ENCODE measurements around the gene PEF1.

Gene PEF1, protein sequence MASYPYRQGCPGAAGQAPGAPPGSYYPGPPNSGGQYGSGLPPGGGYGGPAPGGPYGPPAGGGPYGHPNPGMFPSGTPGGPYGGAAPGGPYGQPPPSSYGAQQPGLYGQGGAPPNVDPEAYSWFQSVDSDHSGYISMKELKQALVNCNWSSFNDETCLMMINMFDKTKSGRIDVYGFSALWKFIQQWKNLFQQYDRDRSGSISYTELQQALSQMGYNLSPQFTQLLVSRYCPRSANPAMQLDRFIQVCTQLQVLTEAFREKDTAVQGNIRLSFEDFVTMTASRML

DNA sequence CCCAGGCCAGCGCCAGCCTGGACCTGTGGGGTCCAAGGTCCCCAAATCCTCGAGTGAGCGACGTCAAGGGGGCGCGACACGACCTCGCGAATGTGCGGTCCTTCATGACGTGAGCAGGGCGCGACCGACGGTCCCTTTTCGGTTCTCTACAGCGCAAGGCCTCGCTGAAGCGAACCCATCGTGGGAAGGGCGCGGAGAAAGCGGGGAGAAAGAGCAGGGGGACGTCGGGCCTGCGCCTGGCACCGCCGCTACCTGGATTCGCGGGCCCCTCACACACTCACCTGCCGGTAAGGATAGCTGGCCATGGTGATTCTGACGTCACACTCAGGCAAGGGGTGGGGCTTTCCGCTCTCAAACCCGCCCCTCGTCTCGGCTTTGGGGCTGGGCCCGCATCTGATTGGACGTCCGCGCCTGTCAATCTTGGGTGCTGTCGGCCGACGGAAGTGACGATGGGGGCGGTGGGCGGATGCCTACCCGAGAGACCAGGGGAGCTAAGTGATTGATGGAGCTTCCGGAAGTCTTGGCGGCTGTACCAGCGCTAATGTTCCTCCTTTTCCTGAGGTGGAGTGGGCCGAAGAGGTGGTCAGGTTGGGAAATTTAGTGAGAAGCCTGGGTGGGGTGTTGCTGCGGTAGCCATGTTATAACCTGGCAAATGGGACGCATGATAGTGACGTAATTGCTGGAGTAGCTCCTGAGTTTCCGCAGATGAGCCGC is at the start of gene PEF1:
Gene PEF1 (minus strand): TSS at position 317 of the 714 bp plus-strand sequence. CDS start 12 bp downstream, at position 305.
- TF ChIP-seq, protein P1, sequence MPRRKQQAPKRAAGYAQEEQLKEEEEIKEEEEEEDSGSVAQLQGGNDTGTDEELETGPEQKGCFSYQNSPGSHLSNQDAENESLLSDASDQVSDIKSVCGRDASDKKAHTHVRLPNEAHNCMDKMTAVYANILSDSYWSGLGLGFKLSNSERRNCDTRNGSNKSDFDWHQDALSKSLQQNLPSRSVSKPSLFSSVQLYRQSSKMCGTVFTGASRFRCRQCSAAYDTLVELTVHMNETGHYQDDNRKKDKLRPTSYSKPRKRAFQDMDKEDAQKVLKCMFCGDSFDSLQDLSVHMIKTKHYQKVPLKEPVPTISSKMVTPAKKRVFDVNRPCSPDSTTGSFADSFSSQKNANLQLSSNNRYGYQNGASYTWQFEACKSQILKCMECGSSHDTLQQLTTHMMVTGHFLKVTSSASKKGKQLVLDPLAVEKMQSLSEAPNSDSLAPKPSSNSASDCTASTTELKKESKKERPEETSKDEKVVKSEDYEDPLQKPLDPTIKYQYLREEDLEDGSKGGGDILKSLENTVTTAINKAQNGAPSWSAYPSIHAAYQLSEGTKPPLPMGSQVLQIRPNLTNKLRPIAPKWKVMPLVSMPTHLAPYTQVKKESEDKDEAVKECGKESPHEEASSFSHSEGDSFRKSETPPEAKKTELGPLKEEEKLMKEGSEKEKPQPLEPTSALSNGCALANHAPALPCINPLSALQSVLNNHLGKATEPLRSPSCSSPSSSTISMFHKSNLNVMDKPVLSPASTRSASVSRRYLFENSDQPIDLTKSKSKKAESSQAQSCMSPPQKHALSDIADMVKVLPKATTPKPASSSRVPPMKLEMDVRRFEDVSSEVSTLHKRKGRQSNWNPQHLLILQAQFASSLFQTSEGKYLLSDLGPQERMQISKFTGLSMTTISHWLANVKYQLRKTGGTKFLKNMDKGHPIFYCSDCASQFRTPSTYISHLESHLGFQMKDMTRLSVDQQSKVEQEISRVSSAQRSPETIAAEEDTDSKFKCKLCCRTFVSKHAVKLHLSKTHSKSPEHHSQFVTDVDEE (CRISPR knock-in tag; IDR thresholded peaks at IDR 0.05): 0 out of 2 replicates have a peak, but pooled peaks have one; percentile 10
- no peak for TF ChIP-seq BACH2 (CRISPR knock-in tag; IDR thresholded peaks at IDR 0.05; ENCODE audit: borderline replicate concordance)
- TF ChIP-seq CSDC2 (CRISPR knock-in tag; IDR thresholded peaks at IDR 0.05): 0 out of 2 replicates have a peak, but pooled peaks have one; percentile 29
- ATAC-seq: peak; percentile 83

DNA sequence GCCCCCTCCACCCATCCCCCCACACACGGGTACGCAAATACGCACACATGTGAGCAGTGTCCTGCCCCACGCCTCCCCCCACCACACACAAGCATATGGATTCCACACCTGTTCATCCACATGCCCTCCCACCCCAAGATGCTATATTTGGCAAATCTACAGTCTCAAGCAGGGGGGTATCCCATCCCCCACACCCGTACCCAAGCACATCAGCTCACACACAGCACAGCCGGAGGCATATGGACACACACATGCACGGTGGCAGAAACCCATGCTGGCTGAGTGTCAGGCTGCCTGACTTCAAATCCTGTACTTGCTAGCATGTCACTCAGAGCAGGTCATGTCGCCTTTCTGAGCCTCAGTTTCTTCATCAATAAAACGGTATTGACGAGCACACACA is 48.6 kb upstream of the PEF1 start:
- TF ChIP-seq TCF4 (CRISPR knock-in tag; IDR thresholded peaks at IDR 0.05; ENCODE audit: borderline replicate concordance): no peak
- no peak for TF ChIP-seq ISL1 (CRISPR knock-in tag; IDR thresholded peaks at IDR 0.05)
- TF ChIP-seq OSR1 (CRISPR knock-in tag; IDR thresholded peaks at IDR 0.05): no peak
- no peak for TF ChIP-seq ARNTL (CRISPR knock-in tag; IDR thresholded peaks at IDR 0.05; ENCODE audit: borderline replicate concordance, low read depth)
- ATAC-seq: no peak

DNA sequence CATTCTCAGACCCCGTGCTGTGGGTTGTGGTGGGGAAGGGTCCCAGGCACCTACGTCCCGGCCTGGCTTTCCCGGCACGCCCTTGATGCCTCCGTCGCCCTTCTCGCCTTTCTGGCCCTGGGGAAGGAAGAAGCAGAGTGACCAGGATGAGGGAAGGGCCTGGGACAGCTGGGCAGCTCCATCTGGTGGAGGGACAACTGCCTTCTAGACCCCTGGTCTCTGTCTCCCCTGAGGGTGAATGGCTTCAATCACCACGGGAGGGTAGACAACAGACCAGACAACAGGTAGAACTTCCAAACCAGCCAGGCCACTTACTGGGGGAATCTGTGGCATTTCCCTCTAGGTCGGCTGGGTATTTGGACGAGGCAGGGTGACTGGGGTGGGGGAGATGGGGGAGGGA is 47.3 kb upstream of the PEF1 start:
- TF ChIP-seq CREB5 (CRISPR knock-in tag; IDR thresholded peaks at IDR 0.05; ENCODE audit: low read depth): no peak
- TF ChIP-seq ZNF565 (CRISPR knock-in tag; conservative IDR thresholded peaks at IDR 0.05; ENCODE audit: low read depth): no peak
- TF ChIP-seq SNAI2 (CRISPR knock-in tag; IDR thresholded peaks at IDR 0.05): no peak
- TF ChIP-seq, protein P1 (CRISPR knock-in tag; IDR thresholded peaks at IDR 0.05): no peak
- no peak for TF ChIP-seq ZFP3 (CRISPR knock-in tag; IDR thresholded peaks at IDR 0.05)
- TF ChIP-seq TCF4 (CRISPR knock-in tag; IDR thresholded peaks at IDR 0.05; ENCODE audit: borderline replicate concordance): no peak
- TF ChIP-seq ESRRG (CRISPR knock-in tag; IDR thresholded peaks at IDR 0.05): no peak
- no peak for TF ChIP-seq ZC3H10 (CRISPR knock-in tag; IDR thresholded peaks at IDR 0.05)
- no peak for TF ChIP-seq GLIS3 (CRISPR knock-in tag; IDR thresholded peaks at IDR 0.05)
- TF ChIP-seq BACH2 (CRISPR knock-in tag; IDR thresholded peaks at IDR 0.05; ENCODE audit: borderline replicate concordance): no peak
- TF ChIP-seq CSDC2 (CRISPR knock-in tag; IDR thresholded peaks at IDR 0.05): no peak
- TF ChIP-seq, protein P2, sequence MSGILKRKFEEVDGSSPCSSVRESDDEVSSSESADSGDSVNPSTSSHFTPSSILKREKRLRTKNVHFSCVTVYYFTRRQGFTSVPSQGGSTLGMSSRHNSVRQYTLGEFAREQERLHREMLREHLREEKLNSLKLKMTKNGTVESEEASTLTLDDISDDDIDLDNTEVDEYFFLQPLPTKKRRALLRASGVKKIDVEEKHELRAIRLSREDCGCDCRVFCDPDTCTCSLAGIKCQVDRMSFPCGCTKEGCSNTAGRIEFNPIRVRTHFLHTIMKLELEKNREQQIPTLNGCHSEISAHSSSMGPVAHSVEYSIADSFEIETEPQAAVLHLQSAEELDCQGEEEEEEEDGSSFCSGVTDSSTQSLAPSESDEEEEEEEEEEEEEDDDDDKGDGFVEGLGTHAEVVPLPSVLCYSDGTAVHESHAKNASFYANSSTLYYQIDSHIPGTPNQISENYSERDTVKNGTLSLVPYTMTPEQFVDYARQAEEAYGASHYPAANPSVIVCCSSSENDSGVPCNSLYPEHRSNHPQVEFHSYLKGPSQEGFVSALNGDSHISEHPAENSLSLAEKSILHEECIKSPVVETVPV (CRISPR knock-in tag; IDR thresholded peaks at IDR 0.05): no peak
- no peak for TF ChIP-seq ZFP30 (CRISPR knock-in tag; IDR thresholded peaks at IDR 0.05)
- no peak for TF ChIP-seq RARB (CRISPR knock-in tag; IDR thresholded peaks at IDR 0.05)
- TF ChIP-seq ARNTL (CRISPR knock-in tag; IDR thresholded peaks at IDR 0.05; ENCODE audit: borderline replicate concordance, low read depth): no peak
- TF ChIP-seq, protein P3, sequence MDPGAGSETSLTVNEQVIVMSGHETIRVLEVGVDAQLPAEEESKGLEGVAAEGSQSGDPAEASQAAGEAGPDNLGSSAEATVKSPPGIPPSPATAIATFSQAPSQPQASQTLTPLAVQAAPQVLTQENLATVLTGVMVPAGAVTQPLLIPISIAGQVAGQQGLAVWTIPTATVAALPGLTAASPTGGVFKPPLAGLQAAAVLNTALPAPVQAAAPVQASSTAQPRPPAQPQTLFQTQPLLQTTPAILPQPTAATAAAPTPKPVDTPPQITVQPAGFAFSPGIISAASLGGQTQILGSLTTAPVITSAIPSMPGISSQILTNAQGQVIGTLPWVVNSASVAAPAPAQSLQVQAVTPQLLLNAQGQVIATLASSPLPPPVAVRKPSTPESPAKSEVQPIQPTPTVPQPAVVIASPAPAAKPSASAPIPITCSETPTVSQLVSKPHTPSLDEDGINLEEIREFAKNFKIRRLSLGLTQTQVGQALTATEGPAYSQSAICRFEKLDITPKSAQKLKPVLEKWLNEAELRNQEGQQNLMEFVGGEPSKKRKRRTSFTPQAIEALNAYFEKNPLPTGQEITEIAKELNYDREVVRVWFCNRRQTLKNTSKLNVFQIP (CRISPR knock-in tag; IDR thresholded peaks at IDR 0.05; ENCODE audit: borderline replicate concordance, low read depth): no peak
- no peak for TF ChIP-seq PPARA (CRISPR knock-in tag; IDR thresholded peaks at IDR 0.05; ENCODE audit: borderline replicate concordance)
- TF ChIP-seq PATZ1 (CRISPR knock-in tag; IDR thresholded peaks at IDR 0.05; ENCODE audit: borderline replicate concordance): no peak
- no peak for ATAC-seq

Data from SK-N-SH treated with all-trans-retinoic acid at 6 μM for 48 hours (cell line).